Fibroblast of lung (primary cell): ENCODE data around the gene R3HDM4.

Source experiments
- EZH2 ChIP-seq: IDR thresholded peaks from 2 replicates; pipeline ENCODE4 v1.5.1; 2012; ENCODE audit warnings: low read length, control low read depth, mild to moderate bottlenecking; ENCODE audit errors: missing control alignments
- TF ChIP-seq, protein P1 (sequence below), 2 donors: IDR thresholded peaks in 1 of 2; conservative IDR thresholded peaks in 1 of 2; 1 replicate in 1 of 2; 2 replicates in 1 of 2; pipeline ENCODE4 v1.5.1; 2011 to 2012; ENCODE audit warnings: low read length in 2 of 2, control low read depth in 1 of 2, inconsistent platforms in 1 of 2, low read depth in 1 of 2, mild to moderate bottlenecking in 1 of 2

DNA sequence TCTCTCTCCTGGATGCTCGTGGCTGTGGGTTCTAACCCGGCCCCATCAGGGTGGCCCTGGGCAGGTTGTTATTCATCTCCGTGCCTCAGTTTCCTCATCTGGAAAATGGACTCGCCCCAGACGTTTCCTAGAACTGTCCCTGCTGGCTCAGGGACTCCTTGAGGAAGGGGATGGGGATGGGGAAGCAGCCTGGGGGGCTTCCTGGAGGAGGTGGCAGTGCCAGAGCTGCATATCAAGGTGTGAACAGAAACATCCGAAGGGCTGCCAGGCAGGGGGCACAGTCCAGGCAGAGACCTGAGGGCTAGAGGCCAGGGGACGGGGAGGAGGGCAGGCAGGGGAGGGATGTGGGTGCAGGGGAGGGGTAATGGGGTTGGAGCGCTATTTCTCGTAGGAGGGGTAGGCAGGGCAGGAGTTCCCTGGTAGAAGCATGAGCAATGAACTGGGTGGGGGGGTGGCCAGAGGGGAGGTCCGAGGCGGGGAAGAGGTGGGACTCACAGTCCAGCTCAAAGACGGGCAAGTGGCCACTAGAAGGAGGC lies 64.6 kb downstream of the R3HDM4 start:
- TF ChIP-seq, protein P1, sequence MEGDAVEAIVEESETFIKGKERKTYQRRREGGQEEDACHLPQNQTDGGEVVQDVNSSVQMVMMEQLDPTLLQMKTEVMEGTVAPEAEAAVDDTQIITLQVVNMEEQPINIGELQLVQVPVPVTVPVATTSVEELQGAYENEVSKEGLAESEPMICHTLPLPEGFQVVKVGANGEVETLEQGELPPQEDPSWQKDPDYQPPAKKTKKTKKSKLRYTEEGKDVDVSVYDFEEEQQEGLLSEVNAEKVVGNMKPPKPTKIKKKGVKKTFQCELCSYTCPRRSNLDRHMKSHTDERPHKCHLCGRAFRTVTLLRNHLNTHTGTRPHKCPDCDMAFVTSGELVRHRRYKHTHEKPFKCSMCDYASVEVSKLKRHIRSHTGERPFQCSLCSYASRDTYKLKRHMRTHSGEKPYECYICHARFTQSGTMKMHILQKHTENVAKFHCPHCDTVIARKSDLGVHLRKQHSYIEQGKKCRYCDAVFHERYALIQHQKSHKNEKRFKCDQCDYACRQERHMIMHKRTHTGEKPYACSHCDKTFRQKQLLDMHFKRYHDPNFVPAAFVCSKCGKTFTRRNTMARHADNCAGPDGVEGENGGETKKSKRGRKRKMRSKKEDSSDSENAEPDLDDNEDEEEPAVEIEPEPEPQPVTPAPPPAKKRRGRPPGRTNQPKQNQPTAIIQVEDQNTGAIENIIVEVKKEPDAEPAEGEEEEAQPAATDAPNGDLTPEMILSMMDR (conservative IDR thresholded peaks at IDR 0.05 in 1 of 2, IDR thresholded peaks at IDR 0.05 in 1 of 2; ENCODE audit: low read depth in 1 of 2, low read length in 2 of 2), result no peak
- no peak for TF ChIP-seq EZH2
